HG03571 (cell line): ENCODE data around the gene ADCY5.

Experiments used
- ATAC-seq: cut with Tn5 transposase; IDR thresholded peaks from one replicate; pipeline ENCODE4 v1.9.1; 2021; ENCODE audit not compliant: unreplicated experiment

Gene ADCY5

GRCh38 chr3:123290107-123290930 lies 158.6 kb downstream of the ADCY5 start:
- no peak for ATAC-seq

- ATAC-seq = no peak
Measured at GRCh38 chr3:123289391-123290106, 159.3 kb downstream of the ADCY5 start.

GRCh38 chr3:123287962-123288302 lies 161.0 kb downstream of the ADCY5 start:
- ATAC-seq = no peak

- ATAC-seq = no peak
Measured at GRCh38 chr3:123287051-123287961, 161.6 kb downstream of the ADCY5 start.

- no peak for ATAC-seq
Measured at GRCh38 chr3:123286308-123287023, 162.4 kb downstream of the ADCY5 start.

GRCh38 chr3:123285931-123286307 lies 163.0 kb downstream of the ADCY5 start:
- no peak for ATAC-seq

- no peak for ATAC-seq
Measured at GRCh38 chr3:123285479-123285878, 163.4 kb downstream of the ADCY5 start.

- ATAC-seq = no peak
Measured at GRCh38 chr3:123285066-123285465, 163.8 kb downstream of the ADCY5 start.

GRCh38 chr3:123284399-123285010 lies 164.4 kb downstream of the ADCY5 start:
- ATAC-seq = no peak

- no peak for ATAC-seq
Measured at GRCh38 chr3:123283657-123284398, 165.1 kb downstream of the ADCY5 start.

GRCh38 chr3:123283074-123283473 lies 165.8 kb downstream of the ADCY5 start:
- ATAC-seq = no peak

GRCh38 chr3:123282461-123282860 lies 166.4 kb downstream of the ADCY5 start:
- no peak for ATAC-seq

GRCh38 chr3:123281929-123282328 lies 167.0 kb downstream of the ADCY5 start:
- ATAC-seq = no peak

- ATAC-seq = no peak
Measured at GRCh38 chr3:123281406-123281805, 167.5 kb downstream of the ADCY5 start.

- ATAC-seq = no peak
Measured at GRCh38 chr3:123279121-123279520, 169.8 kb downstream of the ADCY5 start.

- no peak for ATAC-seq
Measured at GRCh38 chr3:123278446-123278845, 170.4 kb downstream of the ADCY5 start.

- ATAC-seq = no peak
Measured at GRCh38 chr3:123277106-123277505, 171.8 kb downstream of the ADCY5 start.

GRCh38 chr3:123276346-123277006 lies 172.4 kb downstream of the ADCY5 start:
- no peak for ATAC-seq

GRCh38 chr3:123275691-123276090 lies 173.2 kb downstream of the ADCY5 start:
- ATAC-seq = no peak
